ENCODE results near the gene POLR3E.

Gene POLR3E

DNA sequence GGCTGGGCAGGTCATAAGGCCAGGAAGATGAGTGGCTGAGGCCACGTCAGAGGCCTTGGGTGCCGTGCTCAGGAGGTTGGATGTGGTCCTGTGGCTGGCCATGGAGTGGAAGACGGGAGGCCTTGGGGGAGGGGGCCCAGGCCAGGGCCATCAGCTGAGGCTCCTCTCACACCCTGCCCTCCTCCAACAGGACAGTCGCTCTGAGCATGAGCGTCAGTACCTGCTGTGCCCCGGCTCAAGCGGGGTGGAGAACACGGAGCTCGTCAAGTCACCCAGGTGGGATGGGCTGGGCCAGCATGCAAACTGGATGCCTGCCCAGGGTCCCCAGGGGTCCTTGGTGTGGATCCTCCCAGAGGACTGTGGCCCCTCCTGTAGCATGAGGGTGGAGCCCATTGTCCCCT lies 19.2 kb downstream of the POLR3E start:
- H3K4me3 ChIP-seq (ENCODE audit: low read depth, low read length) = no peak overlapping the region
- TF ChIP-seq, protein P1, sequence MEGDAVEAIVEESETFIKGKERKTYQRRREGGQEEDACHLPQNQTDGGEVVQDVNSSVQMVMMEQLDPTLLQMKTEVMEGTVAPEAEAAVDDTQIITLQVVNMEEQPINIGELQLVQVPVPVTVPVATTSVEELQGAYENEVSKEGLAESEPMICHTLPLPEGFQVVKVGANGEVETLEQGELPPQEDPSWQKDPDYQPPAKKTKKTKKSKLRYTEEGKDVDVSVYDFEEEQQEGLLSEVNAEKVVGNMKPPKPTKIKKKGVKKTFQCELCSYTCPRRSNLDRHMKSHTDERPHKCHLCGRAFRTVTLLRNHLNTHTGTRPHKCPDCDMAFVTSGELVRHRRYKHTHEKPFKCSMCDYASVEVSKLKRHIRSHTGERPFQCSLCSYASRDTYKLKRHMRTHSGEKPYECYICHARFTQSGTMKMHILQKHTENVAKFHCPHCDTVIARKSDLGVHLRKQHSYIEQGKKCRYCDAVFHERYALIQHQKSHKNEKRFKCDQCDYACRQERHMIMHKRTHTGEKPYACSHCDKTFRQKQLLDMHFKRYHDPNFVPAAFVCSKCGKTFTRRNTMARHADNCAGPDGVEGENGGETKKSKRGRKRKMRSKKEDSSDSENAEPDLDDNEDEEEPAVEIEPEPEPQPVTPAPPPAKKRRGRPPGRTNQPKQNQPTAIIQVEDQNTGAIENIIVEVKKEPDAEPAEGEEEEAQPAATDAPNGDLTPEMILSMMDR (IDR thresholded peaks at IDR 0.05; ENCODE audit: insufficient read depth, low read depth, low read length, missing control alignments) = no peak
- DNase-seq (ENCODE audit: low read depth) = no peak

DNA sequence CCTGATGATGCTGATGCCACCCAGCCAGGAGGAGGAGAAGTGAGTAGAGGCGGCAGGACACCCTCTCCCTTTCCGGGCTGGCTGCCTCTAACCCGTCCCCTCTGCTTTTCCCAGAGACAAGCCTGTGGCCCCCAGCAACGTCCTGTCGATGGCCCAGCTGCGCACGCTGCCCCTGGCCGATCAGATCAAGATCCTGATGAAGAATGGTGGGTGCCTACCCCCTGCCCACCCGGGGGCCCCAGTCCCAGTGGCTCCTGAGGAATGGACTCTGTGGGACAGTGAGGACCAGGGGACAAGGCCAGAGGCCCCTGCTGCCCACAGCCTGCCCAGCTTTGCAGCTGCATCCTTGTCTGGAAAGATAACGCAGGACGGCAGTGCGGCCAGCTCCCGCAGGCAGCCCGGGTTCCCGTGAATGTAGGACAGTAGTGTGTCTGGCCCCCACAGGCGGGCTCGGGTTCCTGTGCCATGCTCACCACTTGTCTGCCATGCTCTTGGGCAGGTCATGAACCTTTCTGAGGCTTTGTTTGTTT lies 19.9 kb downstream of the POLR3E start:
- DNase-seq (ENCODE audit: low read depth) = no peak

DNA sequence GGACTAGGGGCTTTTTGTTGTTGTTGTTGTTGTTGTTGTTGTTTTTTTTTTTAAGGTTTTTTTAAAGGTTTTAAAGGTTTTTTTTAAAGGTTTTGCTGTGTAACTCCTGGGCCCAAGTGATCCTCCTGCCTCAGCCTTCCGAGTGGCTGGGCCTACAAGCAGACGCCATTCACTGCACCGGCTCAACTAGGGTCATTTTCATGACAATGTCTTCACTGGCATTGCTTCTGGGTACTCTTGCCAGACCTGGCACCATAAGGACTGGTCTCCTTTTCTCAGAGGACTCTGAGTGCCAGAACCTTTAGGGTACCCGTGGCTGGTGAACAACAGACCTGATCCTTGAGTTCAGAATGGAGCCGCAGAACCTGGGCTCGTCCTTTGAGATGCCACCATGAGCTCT lies 20.4 kb downstream of the POLR3E start:
- H3K4me3 ChIP-seq (ENCODE audit: low read depth, low read length) = no peak overlapping the region
- TF ChIP-seq, protein P1 (IDR thresholded peaks at IDR 0.05; ENCODE audit: insufficient read depth, low read depth, low read length, missing control alignments) = no peak

More for the DNA sequence above, 19.9 kb downstream of the POLR3E start:
- TF ChIP-seq, protein P1 (IDR thresholded peaks at IDR 0.05; ENCODE audit: insufficient read depth, low read depth, low read length, missing control alignments) = no peak
- H3K4me3 ChIP-seq (ENCODE audit: low read depth, low read length) = no peak overlapping the region

DNA sequence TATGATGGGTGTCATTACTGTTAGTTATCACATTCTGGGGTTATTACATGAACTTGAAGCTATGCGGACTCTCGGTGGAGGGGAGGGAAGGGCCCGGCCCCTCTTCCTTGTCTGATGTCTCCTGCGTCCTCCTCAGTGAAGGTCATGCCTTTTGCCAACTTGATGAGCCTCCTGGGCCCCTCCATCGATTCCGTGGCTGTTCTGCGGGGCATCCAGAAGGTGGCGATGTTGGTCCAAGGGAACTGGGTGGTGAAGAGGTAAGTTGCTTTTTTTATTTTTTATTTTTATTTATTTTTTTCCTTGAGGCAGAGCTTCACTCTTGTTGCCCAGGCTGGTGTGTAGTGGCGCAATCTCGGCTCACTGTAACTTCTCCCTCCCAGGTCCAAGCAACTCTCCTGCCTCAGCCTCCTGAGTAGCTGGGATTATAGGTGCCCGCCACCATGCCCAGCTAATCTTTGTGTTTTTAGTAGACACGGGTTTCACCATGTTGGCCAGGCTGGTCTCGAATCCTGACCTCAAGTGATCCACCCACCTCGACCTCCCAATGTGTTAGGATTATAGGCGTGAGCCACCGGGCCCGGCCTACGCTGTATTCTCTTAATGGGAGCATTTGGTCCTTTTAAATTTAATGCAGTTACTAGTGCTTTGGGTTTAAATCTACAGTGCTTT lies 21.6 kb downstream of the POLR3E start:
- H3K4me3 ChIP-seq (ENCODE audit: low read depth, low read length) = no peak overlapping the region
- TF ChIP-seq, protein P1 (IDR thresholded peaks at IDR 0.05; ENCODE audit: insufficient read depth, low read depth, low read length, missing control alignments) = peak; percentile 68
- DNase-seq (ENCODE audit: low read depth) = peak; percentile 50

More for the DNA sequence above, 20.4 kb downstream of the POLR3E start:
- DNase-seq (ENCODE audit: low read depth) = no peak

DNA sequence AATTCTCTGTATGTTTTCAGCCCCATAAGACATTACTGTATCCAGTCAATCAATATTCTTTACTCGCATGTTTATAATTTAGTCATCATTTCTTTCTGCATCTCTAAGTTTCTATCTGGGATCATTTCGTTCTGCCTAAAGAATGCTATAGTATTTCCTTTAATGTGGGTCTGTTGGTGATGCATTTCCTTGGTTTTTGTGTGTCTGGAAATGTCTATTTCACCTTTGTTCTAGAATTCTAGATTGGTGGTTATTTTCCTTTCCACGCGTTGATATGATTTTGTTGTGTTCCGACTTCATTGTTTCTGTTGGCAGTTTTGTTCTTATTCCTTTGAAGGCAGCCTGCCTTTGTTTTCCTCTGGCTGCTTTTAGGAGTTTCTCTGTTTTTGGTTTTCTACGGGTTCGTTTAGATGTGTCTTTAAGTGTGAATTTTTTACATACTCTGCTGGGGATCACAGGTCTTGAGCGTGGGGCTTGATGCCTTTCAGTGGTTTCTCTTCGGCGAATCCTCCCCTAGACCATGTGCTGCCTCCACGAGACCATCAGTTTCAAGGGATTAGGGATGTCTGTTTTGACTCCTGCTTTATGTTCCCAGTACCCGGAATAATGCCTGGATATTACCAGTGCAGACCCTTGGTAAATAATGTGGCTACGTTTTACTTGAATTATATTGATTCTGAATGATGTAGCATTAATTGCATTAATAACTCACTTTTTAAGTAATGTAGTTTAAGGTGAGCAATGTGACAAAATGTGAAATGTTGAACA lies 23.5 kb downstream of the POLR3E start:
- H3K4me3 ChIP-seq (ENCODE audit: low read depth, low read length) = no peak overlapping the region
- TF ChIP-seq, protein P1 (IDR thresholded peaks at IDR 0.05; ENCODE audit: insufficient read depth, low read depth, low read length, missing control alignments) = no peak
- no peak for DNase-seq (ENCODE audit: low read depth)

DNA sequence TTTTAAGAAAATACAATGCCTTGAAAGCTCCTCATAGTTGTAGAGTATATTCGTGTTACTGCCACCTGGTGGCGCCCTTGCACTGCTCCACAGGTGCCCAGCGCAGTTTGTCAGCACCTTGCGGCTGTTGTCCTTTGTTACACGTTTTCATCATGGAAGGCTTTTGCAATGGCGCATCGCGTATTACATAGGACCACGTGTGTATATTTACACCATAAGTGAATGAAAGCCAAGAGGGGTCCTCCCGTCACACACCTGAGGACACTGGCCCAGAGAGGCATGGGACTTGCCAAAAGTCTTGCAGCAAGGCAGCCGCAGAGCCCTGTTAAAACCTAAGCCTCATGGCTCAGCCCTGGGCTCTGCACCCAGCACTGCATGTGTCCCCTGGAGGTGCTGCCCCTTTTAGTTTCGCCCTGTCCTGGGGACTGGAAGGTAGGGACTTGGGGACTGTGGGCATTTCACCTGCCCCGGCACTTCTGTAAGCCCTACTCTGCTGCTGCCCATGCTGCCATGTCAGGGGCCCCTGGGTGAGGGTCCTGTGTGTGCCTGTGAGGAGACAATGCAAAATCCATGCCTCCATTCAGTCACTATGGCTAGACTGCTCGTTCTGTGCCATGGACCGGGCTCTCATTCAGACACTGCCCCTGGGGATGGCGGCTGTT lies 24.3 kb downstream of the POLR3E start:
- no peak overlapping the region for H3K4me3 ChIP-seq (ENCODE audit: low read depth, low read length)
- DNase-seq (ENCODE audit: low read depth) = peak; percentile 87
- TF ChIP-seq, protein P1 (IDR thresholded peaks at IDR 0.05; ENCODE audit: insufficient read depth, low read depth, low read length, missing control alignments) = peak; percentile 91
